Activated CD4-positive, CD25-positive, alpha-beta regulatory T cell treated with anti-CD3 and anti-CD28 coated beads, Interleukin-2, amount 50 U/mL, for 72 hours (primary cell): ENCODE results near the gene POTEE.
"Not testable (repeated sequence)": the region's sequence is repeated elsewhere in the genome, so short reads cannot be mapped to it uniquely, and the experiment has no call there.

Experiments used
- DNase-seq: peaks from one replicate; pipeline ENCODE4 v3.0.0; 2021

Gene POTEE

DNA sequence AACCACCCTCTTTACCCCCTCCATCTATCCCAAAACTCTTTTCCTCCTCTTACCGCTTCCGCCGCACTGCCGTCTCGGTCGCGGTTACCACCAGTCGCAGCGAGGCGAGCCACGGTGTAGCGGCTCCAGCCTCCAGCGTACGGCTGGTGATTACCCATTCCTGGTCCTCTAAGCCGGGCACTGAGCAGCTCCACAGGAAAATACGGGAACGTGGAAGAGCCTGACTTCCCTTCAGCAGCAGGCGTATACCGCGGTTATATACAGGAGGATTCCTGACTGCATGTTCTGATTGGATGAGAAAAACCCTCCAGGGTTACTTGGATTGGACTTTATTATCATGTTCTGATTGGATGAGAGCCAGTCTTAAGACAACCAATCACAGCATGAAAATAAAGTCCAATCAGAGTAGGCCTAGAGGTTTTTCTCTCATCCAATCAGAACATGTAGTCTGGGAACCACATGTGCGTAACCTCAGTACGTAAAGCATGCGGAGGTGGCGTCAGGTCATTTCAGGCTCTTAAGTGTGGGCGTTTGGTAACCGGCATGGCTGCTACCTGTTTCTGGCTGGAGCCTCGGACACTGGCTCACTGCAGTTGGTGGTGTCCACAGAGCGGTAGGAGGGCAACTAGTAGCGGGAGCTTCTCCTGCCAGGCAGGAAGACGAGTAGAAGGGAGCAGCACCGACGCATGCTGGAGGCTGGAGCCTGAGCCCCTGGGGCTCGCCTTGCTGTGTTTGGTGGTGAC, at the start of gene POTEE:
Gene POTEE, plus strand, starts transcription at position 507 of the 743 bp plus-strand sequence. CDS start 8,867 bp downstream, outside the sequence.
- DNase-seq: not testable (repeated sequence)

- not testable (repeated sequence) for DNase-seq
Measured at GRCh38 chr2:131165562-131165961, 43.8 kb upstream of the POTEE start.

GRCh38 chr2:131168538-131168937, 40.8 kb upstream of the POTEE start:
- DNase-seq: no peak

- DNase-seq: not testable (repeated sequence)
Measured at GRCh38 chr2:131178050-131178449, 31.3 kb upstream of the POTEE start.

GRCh38 chr2:131178721-131179418, 30.5 kb upstream of the POTEE start:
- DNase-seq: not testable (repeated sequence)

DNA sequence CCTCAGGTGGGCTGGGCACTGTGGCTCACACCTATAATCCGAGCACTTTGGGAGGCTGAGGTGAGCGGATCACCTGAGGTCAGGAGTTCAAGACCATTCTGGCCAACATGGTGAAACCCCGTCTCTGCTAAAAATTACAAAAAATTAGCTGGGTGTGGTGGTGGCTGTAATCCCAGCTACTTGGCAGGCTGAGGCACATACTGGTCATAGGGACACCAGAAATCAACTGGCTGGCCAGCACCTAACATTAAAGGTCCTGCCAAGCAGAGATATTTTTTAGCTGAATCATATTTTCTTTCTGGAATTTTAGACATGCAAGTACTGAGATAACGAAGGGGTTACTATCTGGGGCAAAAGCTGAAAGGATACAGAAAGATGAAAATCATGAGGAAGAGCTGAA, 27.9 kb upstream of the POTEE start:
- DNase-seq: not testable (repeated sequence)

- not testable (repeated sequence) for DNase-seq
Measured at GRCh38 chr2:131193421-131193820, 15.9 kb upstream of the POTEE start.

GRCh38 chr2:131196186-131196585, 13.2 kb upstream of the POTEE start:
- DNase-seq: not testable (repeated sequence)

GRCh38 chr2:131201098-131201497, 8.2 kb upstream of the POTEE start:
- no peak for DNase-seq

GRCh38 chr2:131207839-131208238, 1.5 kb upstream of the POTEE start:
- DNase-seq: not testable (repeated sequence)

- DNase-seq: not testable (repeated sequence)
Measured at GRCh38 chr2:131209773-131210104, 403 bp downstream of the POTEE start.

- not testable (repeated sequence) for DNase-seq
Measured at GRCh38 chr2:131210434-131211211, 1.3 kb downstream of the POTEE start.

DNA sequence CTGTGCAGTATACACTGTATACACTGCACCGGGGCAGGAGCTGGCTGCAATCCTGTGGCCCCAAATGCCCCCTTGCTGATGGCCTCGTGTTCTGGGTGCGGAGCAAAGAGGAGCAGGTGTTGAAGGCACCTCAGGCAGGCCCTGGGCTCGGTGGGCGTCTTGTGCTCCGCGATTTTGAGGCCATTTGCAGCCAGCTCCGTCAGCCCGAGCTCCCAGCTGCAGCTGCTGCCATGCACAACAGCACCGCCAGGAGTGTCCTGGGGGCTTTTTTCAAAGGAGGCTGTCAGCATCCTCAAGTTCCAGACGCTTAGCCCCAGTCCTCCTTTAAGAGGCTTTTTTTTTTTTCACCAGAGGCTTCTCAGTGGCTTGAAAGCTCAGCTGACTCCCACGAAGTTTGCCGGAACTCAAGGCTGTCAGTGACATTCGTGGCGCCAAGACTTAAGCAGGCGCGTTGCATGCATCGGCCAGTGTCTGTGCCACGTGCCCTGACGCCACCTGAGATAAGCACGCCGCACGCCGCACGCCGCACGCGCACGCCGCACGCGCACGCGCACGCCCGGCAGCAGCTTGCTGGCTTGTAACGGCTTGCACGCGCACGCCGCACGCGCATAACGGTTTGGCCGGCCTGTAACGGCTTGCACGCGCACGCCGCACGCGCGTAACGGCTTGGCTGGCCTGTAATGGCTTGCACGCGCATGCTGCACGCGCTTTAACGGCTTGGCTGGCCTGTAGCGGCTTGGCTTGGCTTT, 8.1 kb downstream of the POTEE start:
- not testable (repeated sequence) for DNase-seq

DNA sequence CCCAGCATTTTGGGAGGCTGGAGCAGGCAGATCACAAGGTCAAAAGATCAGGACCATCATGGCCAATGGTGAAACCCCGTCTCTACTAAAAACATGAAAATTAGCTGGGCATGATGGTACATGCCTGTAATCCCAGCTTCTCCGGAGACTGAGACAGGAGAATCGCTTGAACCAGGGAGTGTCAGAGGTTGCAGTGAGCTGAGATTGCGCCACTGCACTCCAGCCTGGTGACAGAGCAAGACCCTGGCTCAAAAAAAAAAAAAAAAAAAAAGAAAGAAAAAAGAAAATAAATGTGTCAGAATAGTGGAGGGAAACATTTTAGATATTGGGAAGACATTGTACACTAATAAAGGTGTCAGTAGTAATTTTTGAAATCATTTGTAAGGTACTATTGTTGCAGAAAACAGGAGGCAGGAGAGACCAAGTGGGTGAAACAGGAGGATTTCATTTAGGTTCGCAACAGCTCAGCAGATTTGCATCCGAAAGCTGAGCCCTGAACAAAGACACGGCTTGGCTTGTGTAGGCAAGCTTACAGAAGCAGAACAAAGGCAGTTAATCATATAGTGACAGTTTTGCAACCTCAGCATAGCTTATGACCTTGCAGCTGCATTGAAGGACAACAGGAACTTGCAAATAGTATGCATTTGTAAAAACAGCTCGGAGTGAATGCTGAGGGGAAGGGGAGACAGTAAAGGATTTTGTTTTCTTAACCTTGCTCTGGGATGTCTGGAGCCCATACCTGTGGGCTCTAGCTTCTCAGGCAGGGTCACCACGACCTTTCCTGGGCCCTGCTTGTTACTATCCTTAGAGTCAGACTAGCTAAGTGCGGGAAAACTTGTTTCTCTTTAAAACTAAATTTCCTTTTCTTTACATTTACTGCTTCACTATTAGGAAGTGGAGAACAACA, 26.5 kb downstream of the POTEE start:
- DNase-seq: not testable (repeated sequence)
